ACHN (cell line): Measurements from ENCODE around the gene MORN1.

Experiments used
- DNase-seq: peaks from one replicate; pipeline ENCODE4 v3.0.0-alpha.2; 2015
- in situ Hi-C: cut with HindIII; loops from 2 replicates; pipeline ENCODE4 v1.10.0; 2017; ENCODE audit warnings: low sequenced_read_pairs, low pct_ligation_motif_present, low pct_unique_long_range_greater_than_20kb

MORN1 gene

GRCh38 chr1:2350911-2351655, 40.3 kb downstream of the MORN1 start:
- in situ Hi-C loops = no loop called here

GRCh38 chr1:2350501-2350900, 40.9 kb downstream of the MORN1 start:
- in situ Hi-C loops = no loop called here
- no peak for DNase-seq

More at GRCh38 chr1:2350911-2351655, 40.3 kb downstream of the MORN1 start:
- no peak for DNase-seq

GRCh38 chr1:2349806-2350205, 41.5 kb downstream of the MORN1 start:
- no peak for DNase-seq
- in situ Hi-C loops = no loop called here

- in situ Hi-C loops = no loop called here
- no peak for DNase-seq
Measured at GRCh38 chr1:2348346-2349325, 42.7 kb downstream of the MORN1 start.

- DNase-seq = no peak
- in situ Hi-C loops = no loop called here
Measured at GRCh38 chr1:2347896-2348295, 43.5 kb downstream of the MORN1 start.

- in situ Hi-C loops = no loop called here
- no peak for DNase-seq
Measured at GRCh38 chr1:2347409-2347785, 44.0 kb downstream of the MORN1 start.

- in situ Hi-C loops = no loop called here
- DNase-seq = no peak
Measured at GRCh38 chr1:2346691-2347408, 44.5 kb downstream of the MORN1 start.

GRCh38 chr1:2345297-2346075, 45.9 kb downstream of the MORN1 start:
- in situ Hi-C loops = no loop called here
- no peak for DNase-seq

- no peak for DNase-seq
- in situ Hi-C loops = no loop called here
Measured at GRCh38 chr1:2344744-2345296, 46.5 kb downstream of the MORN1 start.

- DNase-seq = no peak
- in situ Hi-C loops = no loop called here
Measured at GRCh38 chr1:2344121-2344681, 47.2 kb downstream of the MORN1 start.

- in situ Hi-C loops = no loop called here
Measured at GRCh38 chr1:2343023-2343935, 48.1 kb downstream of the MORN1 start.

GRCh38 chr1:2342384-2343022, 48.9 kb downstream of the MORN1 start:
- DNase-seq = no peak
- in situ Hi-C loops = no loop called here

More at GRCh38 chr1:2343023-2343935, 48.1 kb downstream of the MORN1 start:
- no peak for DNase-seq

GRCh38 chr1:2341706-2342383, 49.5 kb downstream of the MORN1 start:
- no peak for DNase-seq
- in situ Hi-C loops = no loop called here

GRCh38 chr1:2340918-2341254, 50.5 kb downstream of the MORN1 start:
- in situ Hi-C loops = no loop called here
- no peak for DNase-seq

- no peak for DNase-seq
- in situ Hi-C loops = no loop called here
Measured at GRCh38 chr1:2340086-2340917, 51.1 kb downstream of the MORN1 start.
